GM13976 (cell line): Measurements from ENCODE around the gene SRM.

ENCODE experiments used
- DNase-seq: peaks from one replicate; pipeline ENCODE4 v3.0.0; 2012; ENCODE audit warnings: low spot score
- in situ Hi-C: fragments of 300-500 bp; cut with MboI; formaldehyde crosslinking; loops from one replicate; pipeline ENCODE4 v1.12.0; 2022; ENCODE audit warnings: low sequenced_read_pairs, mixed read lengths, inconsistent platforms; ENCODE audit not compliant: unreplicated experiment
- TF ChIP-seq, protein P1 (sequence below): IDR thresholded peaks from 2 replicates; pipeline ENCODE4 v1.5.1; 2012; ENCODE audit warnings: borderline replicate concordance, mild to moderate bottlenecking; ENCODE audit not compliant: insufficient read depth; ENCODE audit errors: extremely low read depth, missing control alignments, control extremely low read depth

The SRM gene

GRCh38 chr1:11058026-11058425 lies 1.8 kb downstream of the SRM start:
- in situ Hi-C loops = loop anchor here (25.0 kb wide), 1 partner anchor 579 kb away; no protein-coding TSS in a partner anchor
- DNase-seq = no peak
- TF ChIP-seq, protein P1, sequence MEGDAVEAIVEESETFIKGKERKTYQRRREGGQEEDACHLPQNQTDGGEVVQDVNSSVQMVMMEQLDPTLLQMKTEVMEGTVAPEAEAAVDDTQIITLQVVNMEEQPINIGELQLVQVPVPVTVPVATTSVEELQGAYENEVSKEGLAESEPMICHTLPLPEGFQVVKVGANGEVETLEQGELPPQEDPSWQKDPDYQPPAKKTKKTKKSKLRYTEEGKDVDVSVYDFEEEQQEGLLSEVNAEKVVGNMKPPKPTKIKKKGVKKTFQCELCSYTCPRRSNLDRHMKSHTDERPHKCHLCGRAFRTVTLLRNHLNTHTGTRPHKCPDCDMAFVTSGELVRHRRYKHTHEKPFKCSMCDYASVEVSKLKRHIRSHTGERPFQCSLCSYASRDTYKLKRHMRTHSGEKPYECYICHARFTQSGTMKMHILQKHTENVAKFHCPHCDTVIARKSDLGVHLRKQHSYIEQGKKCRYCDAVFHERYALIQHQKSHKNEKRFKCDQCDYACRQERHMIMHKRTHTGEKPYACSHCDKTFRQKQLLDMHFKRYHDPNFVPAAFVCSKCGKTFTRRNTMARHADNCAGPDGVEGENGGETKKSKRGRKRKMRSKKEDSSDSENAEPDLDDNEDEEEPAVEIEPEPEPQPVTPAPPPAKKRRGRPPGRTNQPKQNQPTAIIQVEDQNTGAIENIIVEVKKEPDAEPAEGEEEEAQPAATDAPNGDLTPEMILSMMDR = no peak

DNA sequence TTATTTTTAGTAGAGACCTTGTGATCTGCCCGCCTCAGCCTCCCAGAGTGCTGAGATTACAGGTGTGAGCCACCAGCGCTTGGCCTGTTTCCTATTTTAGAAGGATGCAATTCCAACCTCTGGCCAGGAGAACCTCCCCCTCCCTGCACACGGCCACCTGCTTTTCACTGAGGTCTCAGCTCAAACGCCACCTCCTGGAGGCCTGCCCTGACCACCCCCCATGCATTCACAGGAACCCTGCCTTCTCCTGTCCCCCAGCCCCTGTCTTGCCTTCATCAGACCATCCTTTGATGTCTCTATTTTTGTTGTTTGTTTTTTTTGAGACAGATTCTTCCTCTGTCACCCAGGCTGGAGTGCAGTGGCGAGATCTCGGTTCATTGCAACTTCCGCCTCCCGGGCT lies 2.3 kb downstream of the SRM start:
- TF ChIP-seq, protein P1 = no peak
- in situ Hi-C loops = loop anchor here (25.0 kb wide), 1 partner anchor 580 kb away; no protein-coding TSS in a partner anchor

GRCh38 chr1:11056504-11056903 lies 3.3 kb downstream of the SRM start:
- TF ChIP-seq, protein P1 = no peak
- no peak for DNase-seq
- in situ Hi-C loops = loop anchor here (25.0 kb wide), 1 partner anchor 581 kb away; no protein-coding TSS in a partner anchor

More for the DNA sequence above, 2.3 kb downstream of the SRM start:
- no peak for DNase-seq

- in situ Hi-C loops = loop anchor here (25.0 kb wide), 1 partner anchor 582 kb away; no protein-coding TSS in a partner anchor
- TF ChIP-seq, protein P1 = no peak
- no peak for DNase-seq
These were observed 4.1 kb downstream of the SRM start for GRCh38 chr1:11055676-11056075.

DNA sequence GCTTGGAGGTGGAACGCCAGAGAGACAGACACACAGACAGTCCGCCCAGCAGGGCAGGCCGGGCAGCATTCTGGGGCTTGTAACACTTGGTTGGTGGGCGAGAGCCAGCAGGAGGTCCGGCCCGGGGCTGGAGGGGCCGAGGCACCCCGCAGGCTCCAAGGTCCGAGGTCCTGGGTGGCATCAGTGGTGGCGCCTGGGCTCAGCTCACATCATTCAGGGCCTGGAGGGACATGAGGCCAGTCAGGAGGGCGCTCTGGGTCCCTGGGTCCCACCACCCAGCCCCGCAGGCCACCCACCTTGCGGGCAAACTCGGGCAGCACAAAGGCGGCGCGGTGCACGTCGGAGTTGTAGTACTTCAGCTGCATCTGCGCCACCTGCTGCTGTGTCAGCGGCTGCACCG lies 5.2 kb downstream of the SRM start:
- in situ Hi-C loops = loop anchor here (25.0 kb wide), 1 partner anchor 583 kb away; no protein-coding TSS in a partner anchor
- TF ChIP-seq, protein P1 = no peak
- DNase-seq = no peak

DNA sequence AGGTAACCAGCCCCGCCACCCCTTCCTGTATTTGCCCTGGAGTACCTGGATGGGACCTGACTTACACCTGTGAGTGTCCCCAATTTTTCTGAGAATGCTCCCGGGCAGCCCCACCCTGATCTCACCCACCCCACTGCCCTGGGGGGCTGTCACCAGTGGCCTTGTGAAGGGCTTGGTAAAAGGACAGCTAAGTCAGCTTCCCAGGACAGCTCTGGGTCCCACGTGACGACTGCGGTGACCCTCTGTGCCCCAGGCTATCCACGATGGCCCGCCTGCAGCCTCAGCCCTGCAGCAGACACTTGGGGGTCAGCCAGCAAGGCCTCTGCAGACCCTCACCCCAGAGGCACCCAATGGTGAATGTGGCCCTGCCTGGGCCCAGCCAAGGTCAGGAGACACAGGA lies 5.6 kb downstream of the SRM start:
- DNase-seq = no peak
- TF ChIP-seq, protein P1 = no peak
- in situ Hi-C loops = loop anchor here (25.0 kb wide), 1 partner anchor 583 kb away; no protein-coding TSS in a partner anchor
